PC-9 (cell line): Measurements from ENCODE around the gene KIF26B.

ENCODE experiments used
- EZH2 ChIP-seq: fragments of 200-600 bp; sonication (generic); IDR thresholded peaks from 2 replicates; pipeline ENCODE4 v1.8.0; 2017; ENCODE audit warnings: antibody characterized with exemption, low read depth
- TF ChIP-seq, protein P1 (sequence below): fragments of 200-600 bp; sonication (generic); conservative IDR thresholded peaks from 2 replicates; pipeline ENCODE4 v1.6.1; 2017; ENCODE audit warnings: mixed run types, antibody characterized with exemption, mild to moderate bottlenecking, moderate library complexity

- TF ChIP-seq, protein P1, sequence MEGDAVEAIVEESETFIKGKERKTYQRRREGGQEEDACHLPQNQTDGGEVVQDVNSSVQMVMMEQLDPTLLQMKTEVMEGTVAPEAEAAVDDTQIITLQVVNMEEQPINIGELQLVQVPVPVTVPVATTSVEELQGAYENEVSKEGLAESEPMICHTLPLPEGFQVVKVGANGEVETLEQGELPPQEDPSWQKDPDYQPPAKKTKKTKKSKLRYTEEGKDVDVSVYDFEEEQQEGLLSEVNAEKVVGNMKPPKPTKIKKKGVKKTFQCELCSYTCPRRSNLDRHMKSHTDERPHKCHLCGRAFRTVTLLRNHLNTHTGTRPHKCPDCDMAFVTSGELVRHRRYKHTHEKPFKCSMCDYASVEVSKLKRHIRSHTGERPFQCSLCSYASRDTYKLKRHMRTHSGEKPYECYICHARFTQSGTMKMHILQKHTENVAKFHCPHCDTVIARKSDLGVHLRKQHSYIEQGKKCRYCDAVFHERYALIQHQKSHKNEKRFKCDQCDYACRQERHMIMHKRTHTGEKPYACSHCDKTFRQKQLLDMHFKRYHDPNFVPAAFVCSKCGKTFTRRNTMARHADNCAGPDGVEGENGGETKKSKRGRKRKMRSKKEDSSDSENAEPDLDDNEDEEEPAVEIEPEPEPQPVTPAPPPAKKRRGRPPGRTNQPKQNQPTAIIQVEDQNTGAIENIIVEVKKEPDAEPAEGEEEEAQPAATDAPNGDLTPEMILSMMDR: no peak
- no peak for TF ChIP-seq EZH2
Measured at GRCh38 chr1:245463392-245464165, 308.8 kb downstream of the KIF26B start.
